Measurements from ENCODE around the gene ITIH4. TPM values are rescaled to one million over a fixed set of nuclear protein-coding genes. Genes with fewer than 3 reads are reported as not detected.

ITIH4 gene
- total and polyA plus RNA-seq, 2 experiments from 2014 or later, result 55.9 to 91.3 TPM

GRCh38 chr3:52791366-52791765, 39.1 kb downstream of the ITIH4 start:
- WGBS (ENCODE audit: low lambda C conversion rate, missing lambda C conversion rate), result 88% methylated on average over 12 of the region's 12 CpGs
- Histone ChIP-seq H3K27me3 (no peaks in the 10 kb centered on the region), H3K4me3 (no peak overlapping the region), H3K4me2 (no peak overlapping the region), H3K79me2 (no peaks in the 10 kb centered on the region), H2AFZ (no peak overlapping the region), H3K9me3 (ENCODE audit: low read depth) (no peaks in the 10 kb centered on the region), H3K27ac (no peak overlapping the region), H4K20me1 (ENCODE audit: insufficient read depth, poor library complexity, severe bottlenecking) (no peaks in the 10 kb centered on the region), H3K4me1 (ENCODE audit: insufficient read depth) (no peaks in the 10 kb centered on the region), H3K36me3 (replicated peaks; ENCODE audit: insufficient read depth, low read depth) (no peaks in the 10 kb centered on the region), H3K9me2 (replicated peaks; ENCODE audit: insufficient read depth) (no peaks in the 10 kb centered on the region)
- no peak for DNase-seq (ENCODE audit: low spot score)
- TF ChIP-seq EZH2 (IDR thresholded peaks at IDR 0.05; ENCODE audit: borderline replicate concordance) (no peak), EZH2phosphoT487 (IDR thresholded peaks at IDR 0.05; ENCODE audit: low read depth, severe bottlenecking, unreplicated experiment) (no peak), CTCF (IDR thresholded peaks at IDR 0.05; ENCODE audit: poor library complexity) (no peak)

GRCh38 chr3:52790741-52791140, 39.7 kb downstream of the ITIH4 start:
- Histone ChIP-seq H3K79me2 (no peaks in the 10 kb centered on the region), H3K4me3 (no peak overlapping the region)

GRCh38 chr3:52790337-52790736, 40.1 kb downstream of the ITIH4 start:
- H3K36me3 ChIP-seq (replicated peaks; ENCODE audit: insufficient read depth, low read depth), result no peaks in the 10 kb centered on the region
- no peaks in the 10 kb centered on the region for H3K27me3 ChIP-seq
- H2AFZ ChIP-seq, result no peak overlapping the region
- H3K79me2 ChIP-seq, result no peaks in the 10 kb centered on the region
- WGBS (ENCODE audit: low lambda C conversion rate, missing lambda C conversion rate), result 91% methylated on average over 6 of the region's 7 CpGs
- no peak overlapping the region for H3K4me3 ChIP-seq
- H3K4me2 ChIP-seq, result no peak overlapping the region
- H3K4me1 ChIP-seq (ENCODE audit: insufficient read depth), result no peaks in the 10 kb centered on the region
- no peaks in the 10 kb centered on the region for H3K9me3 ChIP-seq (ENCODE audit: low read depth)
- no peak overlapping the region for H3K27ac ChIP-seq
- no peak for DNase-seq (ENCODE audit: low spot score)
- H4K20me1 ChIP-seq (ENCODE audit: insufficient read depth, poor library complexity, severe bottlenecking), result no peaks in the 10 kb centered on the region
- no peaks in the 10 kb centered on the region for H3K9me2 ChIP-seq (replicated peaks; ENCODE audit: insufficient read depth)
- TF ChIP-seq CTCF (IDR thresholded peaks at IDR 0.05; ENCODE audit: poor library complexity), result no peak
- TF ChIP-seq EZH2 (IDR thresholded peaks at IDR 0.05; ENCODE audit: borderline replicate concordance), result no peak

More at GRCh38 chr3:52790741-52791140, 39.7 kb downstream of the ITIH4 start:
- Histone ChIP-seq H3K27me3 (no peaks in the 10 kb centered on the region), H3K4me2 (no peak overlapping the region), H2AFZ (no peak overlapping the region), H3K27ac (no peak overlapping the region), H4K20me1 (ENCODE audit: insufficient read depth, poor library complexity, severe bottlenecking) (no peaks in the 10 kb centered on the region), H3K36me3 (replicated peaks; ENCODE audit: insufficient read depth, low read depth) (no peaks in the 10 kb centered on the region), H3K9me2 (replicated peaks; ENCODE audit: insufficient read depth) (no peaks in the 10 kb centered on the region), H3K9me3 (ENCODE audit: low read depth) (no peaks in the 10 kb centered on the region), H3K4me1 (ENCODE audit: insufficient read depth) (no peaks in the 10 kb centered on the region)
- no peak for TF ChIP-seq EZH2phosphoT487 (IDR thresholded peaks at IDR 0.05; ENCODE audit: low read depth, severe bottlenecking, unreplicated experiment)
- no peak for TF ChIP-seq CTCF (IDR thresholded peaks at IDR 0.05; ENCODE audit: poor library complexity)
- TF ChIP-seq EZH2 (IDR thresholded peaks at IDR 0.05; ENCODE audit: borderline replicate concordance), result no peak
- WGBS (ENCODE audit: low lambda C conversion rate, missing lambda C conversion rate), result 94% methylated on average over 13 of the region's 13 CpGs
- no peak for DNase-seq (ENCODE audit: low spot score)

- H3K4me1 ChIP-seq (ENCODE audit: insufficient read depth), result no peaks in the 10 kb centered on the region
- H3K27ac ChIP-seq, result no peak overlapping the region
- no peak overlapping the region for H3K4me2 ChIP-seq
- no peaks in the 10 kb centered on the region for H3K36me3 ChIP-seq (replicated peaks; ENCODE audit: insufficient read depth, low read depth)
- 86% methylated on average over 6 of the region's 6 CpGs for WGBS (ENCODE audit: low lambda C conversion rate, missing lambda C conversion rate)
- no peak overlapping the region for H2AFZ ChIP-seq
- H3K9me2 ChIP-seq (replicated peaks; ENCODE audit: insufficient read depth), result no peaks in the 10 kb centered on the region
- DNase-seq (ENCODE audit: low spot score), result no peak
- H3K79me2 ChIP-seq, result no peaks in the 10 kb centered on the region
- no peak overlapping the region for H3K4me3 ChIP-seq
- no peak for TF ChIP-seq CTCF (IDR thresholded peaks at IDR 0.05; ENCODE audit: poor library complexity)
- no peak for TF ChIP-seq EZH2 (IDR thresholded peaks at IDR 0.05; ENCODE audit: borderline replicate concordance)
- TF ChIP-seq EZH2phosphoT487 (IDR thresholded peaks at IDR 0.05; ENCODE audit: low read depth, severe bottlenecking, unreplicated experiment), result no peak
- no peaks in the 10 kb centered on the region for H4K20me1 ChIP-seq (ENCODE audit: insufficient read depth, poor library complexity, severe bottlenecking)
- H3K9me3 ChIP-seq (ENCODE audit: low read depth), result no peaks in the 10 kb centered on the region
- H3K27me3 ChIP-seq, result no peaks in the 10 kb centered on the region
Measured at GRCh38 chr3:52789746-52790040, 40.8 kb downstream of the ITIH4 start.
